ENCODE measurements around the gene CACNA1H.
"Not testable (repeated sequence)": the region's sequence is repeated elsewhere in the genome, so short reads cannot be mapped to it uniquely, and the experiment has no call there.

DNA sequence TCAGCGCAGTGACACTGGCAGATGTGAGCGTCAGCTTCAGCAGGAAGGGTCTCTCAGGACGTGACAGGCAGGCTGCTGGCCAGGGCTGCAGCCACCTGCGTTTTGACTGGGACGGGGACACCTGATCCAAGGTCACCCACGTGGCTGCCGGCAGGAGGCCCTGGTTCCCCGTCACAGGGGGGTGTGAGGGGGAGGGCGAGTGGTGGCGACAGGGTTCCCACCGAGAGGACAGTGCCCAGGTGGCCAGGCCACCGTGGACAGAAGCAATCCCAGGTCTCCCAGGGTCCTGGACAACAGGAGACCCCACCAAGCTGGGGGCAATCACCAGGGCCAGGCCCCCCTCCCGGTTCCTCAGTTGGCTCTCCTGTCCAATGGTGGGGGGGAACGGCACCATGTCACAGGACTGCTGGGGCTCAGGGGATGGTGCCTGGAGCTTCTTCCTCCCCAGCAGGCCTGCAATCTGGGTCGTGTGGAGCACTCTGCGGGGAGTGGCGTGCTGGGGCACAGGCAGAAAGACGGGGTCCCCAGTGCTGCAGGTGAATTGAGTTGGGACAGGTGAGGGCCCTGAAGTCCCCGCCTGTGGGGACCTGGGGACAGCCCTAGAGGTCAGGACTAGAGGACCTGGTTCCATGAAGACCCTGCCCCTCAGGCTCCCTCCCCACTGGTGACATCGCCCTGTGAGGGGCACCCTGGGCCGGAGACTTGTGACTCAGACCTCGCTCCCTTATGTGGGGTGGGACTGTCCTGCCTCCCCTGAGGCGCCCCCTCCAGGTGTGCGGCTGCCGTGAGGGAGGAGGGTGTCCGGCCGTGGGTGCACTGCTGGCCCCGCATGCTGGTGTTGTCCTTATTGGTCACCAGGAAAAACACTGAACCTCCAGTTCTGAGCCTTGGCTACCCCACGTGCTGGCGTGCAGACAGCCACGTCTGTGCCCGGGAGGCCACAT, 91.3 kb downstream of the CACNA1H start:
- TF ChIP-seq EGR1 (IDR thresholded peaks at IDR 0.05; ENCODE audit: borderline replicate concordance, low read depth, low read length); MAFK (IDR thresholded peaks at IDR 0.05; ENCODE audit: low read depth, low read length); POLR2AphosphoS5 (IDR thresholded peaks at IDR 0.05; ENCODE audit: low read depth, low read length); HDAC2 (IDR thresholded peaks at IDR 0.05; ENCODE audit: borderline replicate concordance in 1 of 2, low read depth in 2 of 2, low read length in 2 of 2); RAD21 (IDR thresholded peaks at IDR 0.05 in 1 of 2, conservative IDR thresholded peaks at IDR 0.05 in 1 of 2; ENCODE audit: low read depth in 2 of 2, low read length in 2 of 2); EZH2 (IDR thresholded peaks at IDR 0.05; ENCODE audit: low read depth, low read length, severe bottlenecking): not testable (repeated sequence)
